Esophagus squamous epithelium (tissue), 5 donors: ENCODE measurements around the gene SH2B2. TPM values are rescaled to one million over a fixed set of nuclear protein-coding genes. Genes with fewer than 3 reads are reported as not detected.

Experiments
- DNase-seq: peaks from one replicate; lab custom pipeline; 2025; lab: John Stamatoyannopoulos, UW
- H3K27ac ChIP-seq, 4 donors: fragments of 200-600 bp; sonication (generic); one replicate each; pipeline ENCODE4 v1.5.1; 2016 to 2019; ENCODE audit warnings: mild to moderate bottlenecking in 1 of 4
- H3K27me3 ChIP-seq, 4 donors: fragments of 200-600 bp; sonication (generic); 1 replicate in 3 of 4; 2 replicates in 1 of 4; pipeline versions ENCODE4 v1.5.1 to v1.6.0; 2017 to 2021; ENCODE audit warnings: antibody characterized with exemption in 1 of 4
- H3K36me3 ChIP-seq, 3 donors: fragments of 200-600 bp; sonication (generic); one replicate each; pipeline ENCODE4 v1.5.1; 2016 to 2019
- H3K4me1 ChIP-seq, 3 donors: fragments of 200-600 bp; sonication (generic); one replicate each; pipeline ENCODE4 v1.5.1; 2017 to 2019
- H3K4me3 ChIP-seq, 4 donors: fragments of 200-600 bp; sonication (generic); 1 replicate in 3 of 4; 2 replicates in 1 of 4; pipeline ENCODE4 v1.5.1; 2016 to 2019; ENCODE audit warnings: mild to moderate bottlenecking in 2 of 4, moderate library complexity in 1 of 4
- H3K9me3 ChIP-seq, 3 donors: fragments of 200-600 bp; sonication (generic); one replicate each; pipeline ENCODE4 v1.5.1; 2016 to 2019
- CTCF ChIP-seq, 6 experiments: fragments of 450-650 bp in 4 of 6; fragments of 200-600 bp in 2 of 6; sonication (generic) in 2 of 6; IDR thresholded peaks; one replicate each; pipeline ENCODE4 v1.5.1; 2016 to 2019; ENCODE audit warnings: antibody characterized with exemption in 6 of 6, mild to moderate bottlenecking in 4 of 6, moderate library complexity in 4 of 6
- POLR2A ChIP-seq, 4 donors: fragments of 450-650 bp; IDR thresholded peaks; one replicate each; pipeline ENCODE4 v1.6.1; 2017; ENCODE audit warnings: antibody characterized with exemption in 4 of 4, mild to moderate bottlenecking in 4 of 4, moderate library complexity in 3 of 4
- WGBS, 2 donors: methylation state at CpG; one replicate each; pipeline ENCODE4 v1.1.5; 2018; 5-methylcytosine and 5-hydroxymethylcytosine counted together
- intact Hi-C: fragments of 100-400 bp; cut with DNase I; formaldehyde crosslinking; loops from one replicate; pipeline ENCODE4 v1.15.0; 2022
- total RNA-seq, 4 donors: library from RNA; depleted of rRNA; stranded (reverse); fragments of >200 nt; gene quantifications; one replicate each; pipeline ENCODE4 v1.1.0, GENCODE V29; 2016
- donor health status: DM: yes; HTN: yes; CAD: no.

The SH2B2 gene
- total RNA-seq, 4 donors from 2014 or later: 0.47 to 7.3 (median 2.2) TPM

GRCh38 chr7:102291056-102291915 lies 4.6 kb downstream of the SH2B2 start:
- H3K27ac ChIP-seq: no peak overlapping the region
- DNase-seq: no peak

GRCh38 chr7:102291916-102292267 lies 5.2 kb downstream of the SH2B2 start:
- Histone ChIP-seq H3K4me1 (peaks cover 13 to 24% (median 19%) of the 10 kb centered on the region in 3 donors), H3K27me3 (peaks cover 0 to 11% (median 0%) of the 10 kb centered on the region in 4 donors), H3K27ac (no peak overlapping the region), H3K36me3 (no peaks in the 10 kb centered on the region), H3K9me3 (no peaks in the 10 kb centered on the region), H3K4me3 (no peak overlapping the region)
- intact Hi-C loops: no loop called here
- DNase-seq: no peak
- 50 to 100% methylated on average over 1 to 2 of the region's 2 CpGs for WGBS, 2 donors
- TF ChIP-seq CTCF (IDR thresholded peaks at IDR 0.05): no peak

More at GRCh38 chr7:102291056-102291915, 4.6 kb downstream of the SH2B2 start:
- Histone ChIP-seq H3K36me3 (no peaks in the 10 kb centered on the region), H3K27me3 (peaks cover 0 to 13% (median 0%) of the 10 kb centered on the region in 4 donors), H3K9me3 (no peaks in the 10 kb centered on the region), H3K4me3 (no peak overlapping the region), H3K4me1 (peaks cover 13 to 27% (median 19%) of the 10 kb centered on the region in 3 donors)
- TF ChIP-seq POLR2A (IDR thresholded peaks at IDR 0.05) (no peak), CTCF (IDR thresholded peaks at IDR 0.05) (no peak)
- WGBS, 2 donors: 24 to 76% methylated on average over 5 to 10 of the region's 18 CpGs
- intact Hi-C loops: no loop called here

GRCh38 chr7:102292813-102293798 lies 6.4 kb downstream of the SH2B2 start:
- H3K9me3 ChIP-seq: no peaks in the 10 kb centered on the region
- TF ChIP-seq POLR2A (IDR thresholded peaks at IDR 0.05): no peak
- no peak for TF ChIP-seq CTCF (IDR thresholded peaks at IDR 0.05)
- H3K27me3 ChIP-seq: peaks cover 0 to 11% (median 0%) of the 10 kb centered on the region in 4 donors
- H3K4me3 ChIP-seq: no peak overlapping the region
- WGBS, 2 donors: 27 to 46% methylated on average over 14 to 20 of the region's 36 CpGs
- DNase-seq: no peak
- intact Hi-C loops: no loop called here
- no peaks in the 10 kb centered on the region for H3K36me3 ChIP-seq
- peaks cover 5 to 12% (median 7%) of the 10 kb centered on the region in 3 donors for H3K4me1 ChIP-seq
- no peak overlapping the region for H3K27ac ChIP-seq

GRCh38 chr7:102294589-102294988 lies 7.9 kb downstream of the SH2B2 start:
- WGBS, 2 donors: 77 to 93% methylated on average over 2 of the region's 3 CpGs
- Histone ChIP-seq H3K4me1 (peaks cover 0 to 3% (median 0%) of the 10 kb centered on the region in 3 donors), H3K36me3 (no peaks in the 10 kb centered on the region)

More at GRCh38 chr7:102294589-102294988, 7.9 kb downstream of the SH2B2 start:
- intact Hi-C loops: no loop called here
- Histone ChIP-seq H3K27ac (no peak overlapping the region), H3K27me3 (peaks cover 0 to 16% (median 0%) of the 10 kb centered on the region in 4 donors), H3K4me3 (no peak overlapping the region), H3K9me3 (no peaks in the 10 kb centered on the region)
- DNase-seq: no peak
- TF ChIP-seq POLR2A (IDR thresholded peaks at IDR 0.05): no peak
- no peak for TF ChIP-seq CTCF (IDR thresholded peaks at IDR 0.05)
